ENCODE measurements around the gene CHD6.

GRCh38 chr20:41458761-41459160, 159.4 kb downstream of the CHD6 start:
- TF ChIP-seq, protein P1, sequence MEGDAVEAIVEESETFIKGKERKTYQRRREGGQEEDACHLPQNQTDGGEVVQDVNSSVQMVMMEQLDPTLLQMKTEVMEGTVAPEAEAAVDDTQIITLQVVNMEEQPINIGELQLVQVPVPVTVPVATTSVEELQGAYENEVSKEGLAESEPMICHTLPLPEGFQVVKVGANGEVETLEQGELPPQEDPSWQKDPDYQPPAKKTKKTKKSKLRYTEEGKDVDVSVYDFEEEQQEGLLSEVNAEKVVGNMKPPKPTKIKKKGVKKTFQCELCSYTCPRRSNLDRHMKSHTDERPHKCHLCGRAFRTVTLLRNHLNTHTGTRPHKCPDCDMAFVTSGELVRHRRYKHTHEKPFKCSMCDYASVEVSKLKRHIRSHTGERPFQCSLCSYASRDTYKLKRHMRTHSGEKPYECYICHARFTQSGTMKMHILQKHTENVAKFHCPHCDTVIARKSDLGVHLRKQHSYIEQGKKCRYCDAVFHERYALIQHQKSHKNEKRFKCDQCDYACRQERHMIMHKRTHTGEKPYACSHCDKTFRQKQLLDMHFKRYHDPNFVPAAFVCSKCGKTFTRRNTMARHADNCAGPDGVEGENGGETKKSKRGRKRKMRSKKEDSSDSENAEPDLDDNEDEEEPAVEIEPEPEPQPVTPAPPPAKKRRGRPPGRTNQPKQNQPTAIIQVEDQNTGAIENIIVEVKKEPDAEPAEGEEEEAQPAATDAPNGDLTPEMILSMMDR (conservative IDR thresholded peaks at IDR 0.05; ENCODE audit: low read depth, low read length) = no peak
- no peak for TF ChIP-seq EZH2 (IDR thresholded peaks at IDR 0.05; ENCODE audit: borderline replicate concordance, low read depth, low read length, poor library complexity, severe bottlenecking)

Data from A673 (cell line).